ENCODE measurements around the gene OR1M1. TPM values are rescaled to one million over a fixed set of nuclear protein-coding genes. Genes with fewer than 3 reads are reported as not detected.
"Not testable (repeated sequence)": the region's sequence is repeated elsewhere in the genome, so short reads cannot be mapped to it uniquely, and the experiment has no call there.

OR1M1 gene
- total RNA-seq, 2 donors from 2014 or later, result not detected

GRCh38 chr19:9071720-9072119 is 15.1 kb upstream of the OR1M1 start:
- not testable (repeated sequence) for DNase-seq, ATAC-seq
- intact Hi-C loops (cut with DNase I), result loop anchor here in 1 of 2 donors (10.0 kb wide), 1 partner anchor 807 kb away; no protein-coding TSS in a partner anchor

GRCh38 chr19:9073806-9074205 is 13.1 kb upstream of the OR1M1 start:
- DNase-seq (no peak), ATAC-seq (no peak)
- intact Hi-C loops (cut with DNase I), result loop anchor here in 1 of 2 donors (10.0 kb wide), 1 partner anchor 809 kb away; no protein-coding TSS in a partner anchor

GRCh38 chr19:9075064-9075949 is 11.6 kb upstream of the OR1M1 start:
- DNase-seq, result peak; percentile 87
- ATAC-seq, result peak; percentile 96 to 99
- intact Hi-C loops (cut with DNase I), result loop anchor here (5.0 to 10.0 kb wide), 2 partner anchors 418 to 811 kb away; no protein-coding TSS in a partner anchor

- ATAC-seq (no peak), DNase-seq (no peak)
- intact Hi-C loops (cut with DNase I), result loop anchor here (5.0 to 10.0 kb wide), 2 partner anchors 420 to 812 kb away; no protein-coding TSS in a partner anchor
Measured at GRCh38 chr19:9076901-9077300, 10.0 kb upstream of the OR1M1 start.

- intact Hi-C loops (cut with DNase I), result loop anchor here (5.0 to 10.0 kb wide), 2 partner anchors 421 to 814 kb away; no protein-coding TSS in a partner anchor
- no peak for DNase-seq
- no peak for ATAC-seq
Measured at GRCh38 chr19:9078651-9079050, 8.2 kb upstream of the OR1M1 start.

GRCh38 chr19:9107375-9107774 is 20.5 kb downstream of the OR1M1 start, which contains the start of gene OR7G2:
Gene OR7G2 (minus strand): TSS chr19:9107475. CDS start chr19:9103243, 4,232 bp downstream.
- no peak for DNase-seq
- intact Hi-C loops (cut with DNase I), result no loop called here
- no peak for ATAC-seq

GRCh38 chr19:9109959-9110358 is 23.1 kb downstream of the OR1M1 start:
- intact Hi-C loops (cut with DNase I), result no loop called here
- no peak for DNase-seq
- ATAC-seq, result no peak

- intact Hi-C loops (cut with DNase I), result no loop called here
- no peak for ATAC-seq
- no peak for DNase-seq
Measured at GRCh38 chr19:9115307-9115813, 28.5 kb downstream of the OR1M1 start, which contains the start of gene OR7G1. Gene OR7G1 (minus strand): TSS chr19:9115763. CDS start chr19:9115763, 0 bp downstream.

GRCh38 chr19:9116547-9116946 is 29.7 kb downstream of the OR1M1 start:
- ATAC-seq, result peak in 1 of 2 donors; percentile 31
- DNase-seq, result no peak
- intact Hi-C loops (cut with DNase I), result no loop called here

- ATAC-seq (no peak), DNase-seq (no peak)
- intact Hi-C loops (cut with DNase I), result no loop called here
Measured at GRCh38 chr19:9126900-9127405, 40.1 kb downstream of the OR1M1 start, which contains the start of gene OR7G3. Gene OR7G3 (minus strand): TSS chr19:9126950. CDS start chr19:9126950, 0 bp downstream.

GRCh38 chr19:9128171-9128570 is 41.3 kb downstream of the OR1M1 start:
- ATAC-seq (no peak), DNase-seq (no peak)
- intact Hi-C loops (cut with DNase I), result no loop called here

GRCh38 chr19:9130965-9131364 is 44.1 kb downstream of the OR1M1 start:
- intact Hi-C loops (cut with DNase I), result no loop called here
- ATAC-seq (no peak), DNase-seq (no peak)

- intact Hi-C loops (cut with DNase I), result no loop called here
- DNase-seq (no peak), ATAC-seq (no peak)
Measured at GRCh38 chr19:9132422-9132821, 45.6 kb downstream of the OR1M1 start.

- DNase-seq (no peak), ATAC-seq (no peak)
- intact Hi-C loops (cut with DNase I), result loop anchor here in 1 of 2 donors (5.0 kb wide), 1 partner anchor 658 kb away; no protein-coding TSS in a partner anchor
Measured at GRCh38 chr19:9139609-9140158, 52.8 kb downstream of the OR1M1 start.

- ATAC-seq, result peak; percentile 99
- intact Hi-C loops (cut with DNase I), result no loop called here
- DNase-seq, result peak; percentile 95
Measured at GRCh38 chr19:9140159-9140874, 53.5 kb downstream of the OR1M1 start, which contains the start of gene ZNF317. Gene ZNF317 (plus strand): TSS chr19:9140397. CDS start chr19:9156017, 15,620 bp downstream.

GRCh38 chr19:9144920-9145319 is 58.1 kb downstream of the OR1M1 start:
- no peak for ATAC-seq
- no peak for DNase-seq
- intact Hi-C loops (cut with DNase I), result no loop called here

Data from left cardiac atrium (tissue), 4 donors.